TTC549 (cell line): ENCODE data around the gene RUSC1.
"Not testable (repeated sequence)": the region's sequence is repeated elsewhere in the genome, so short reads cannot be mapped to it uniquely, and the experiment has no call there.

ENCODE experiments used
- FAIRE-seq: peaks from 2 replicates; lab custom pipeline; 2012; peaks lifted over from hg19 to GRCh38; lab: Jason Lieb, UNC

RUSC1 gene

GRCh38 chr1:155320661-155321617 lies at the start of gene RUSC1:
Gene RUSC1, plus strand, starts transcription at chr1:155320894. Its CDS starts 880 bp downstream, at chr1:155321774.
- FAIRE-seq, result no peak

DNA sequence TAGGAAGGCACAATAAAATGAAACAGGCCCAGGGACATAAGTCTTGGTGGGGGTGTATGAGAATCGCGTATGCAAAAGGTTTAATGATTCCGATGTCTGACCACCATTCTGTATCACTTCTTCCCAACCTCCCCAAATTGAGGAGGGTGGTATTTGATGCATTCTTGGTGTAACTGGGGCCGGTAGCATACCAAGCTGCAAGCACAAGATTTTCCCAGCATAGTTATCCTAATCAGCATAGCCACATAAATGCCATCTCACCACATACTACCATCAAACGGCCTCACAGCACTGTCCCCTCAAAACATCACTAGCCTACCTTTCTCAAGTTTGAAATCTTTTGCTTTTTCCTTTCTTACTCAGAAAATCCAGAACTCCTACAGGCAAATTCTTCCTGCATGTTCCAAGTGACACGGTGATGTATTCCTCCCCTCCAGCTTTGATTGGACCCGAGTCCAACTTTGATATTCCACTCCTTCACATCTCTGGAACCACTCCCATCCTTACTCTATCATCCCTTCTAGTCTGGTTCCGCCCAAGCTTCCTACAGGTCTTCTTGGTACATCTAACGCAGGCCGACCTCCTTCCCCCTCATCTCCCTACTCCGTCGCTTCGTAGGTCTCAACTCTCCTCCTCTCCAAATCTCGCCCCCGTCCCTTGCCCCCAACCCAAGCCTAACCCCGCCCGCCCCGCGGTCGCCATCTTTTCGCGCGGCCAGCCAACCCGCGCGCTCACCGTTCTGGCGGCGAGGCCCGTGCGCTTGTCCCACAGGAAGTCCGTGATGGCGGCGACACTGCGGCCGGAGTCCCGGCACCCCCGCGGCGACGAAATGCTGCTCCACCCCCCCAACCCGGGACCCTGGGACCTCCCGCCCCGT lies 48.0 kb upstream of the RUSC1 start:
- FAIRE-seq, result no peak

- peak; percentile 92 for FAIRE-seq
Measured at GRCh38 chr1:155273343-155274245, 47.1 kb upstream of the RUSC1 start, which contains the start of gene CLK2. Gene CLK2, minus strand, starts transcription at chr1:155273504. Its CDS starts 2,527 bp downstream, at chr1:155270977.

DNA sequence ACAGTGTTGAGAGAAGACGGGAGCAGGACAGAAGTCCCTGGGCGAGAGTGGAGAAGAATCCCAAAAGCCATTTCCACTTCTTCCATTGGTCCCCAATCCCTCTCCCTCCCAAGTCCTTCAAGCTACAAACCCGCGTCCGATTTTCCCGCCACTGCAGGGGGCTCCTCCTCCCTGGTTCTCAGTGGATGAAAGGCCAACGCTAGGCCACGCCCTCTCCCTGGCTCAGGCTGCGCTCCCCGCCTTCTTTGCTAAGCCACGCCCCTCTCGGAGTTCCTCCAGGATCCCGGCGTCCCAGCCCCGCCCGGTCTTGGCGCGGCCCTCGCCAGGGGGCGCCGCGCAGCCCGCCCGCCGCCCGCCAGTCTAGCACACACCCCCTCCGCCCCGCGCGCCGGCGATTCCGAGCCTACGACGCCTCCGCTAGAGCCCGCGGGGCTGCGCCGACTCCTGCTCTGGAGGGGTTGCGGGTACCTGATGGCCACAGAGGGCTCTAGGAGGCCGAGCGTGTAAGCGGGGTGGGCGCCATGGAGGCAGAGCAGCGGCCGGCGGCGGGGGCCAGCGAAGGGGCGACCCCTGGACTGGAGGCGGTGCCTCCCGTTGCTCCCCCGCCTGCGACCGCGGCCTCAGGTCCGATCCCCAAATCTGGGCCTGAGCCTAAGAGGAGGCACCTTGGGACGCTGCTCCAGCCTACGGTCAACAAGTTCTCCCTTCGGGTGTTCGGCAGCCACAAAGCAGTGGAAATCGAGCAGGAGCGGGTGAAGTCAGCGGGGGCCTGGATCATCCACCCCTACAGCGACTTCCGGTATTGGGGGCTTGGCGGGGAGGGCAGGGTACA lies 43.4 kb upstream of the RUSC1 start, which contains the start of gene HCN3:
Gene HCN3, plus strand, starts transcription at position 394 of the 832 bp plus-strand sequence. Its CDS starts 128 bp downstream, at position 522.
- FAIRE-seq, result peak; percentile 74

- FAIRE-seq, result no peak
Measured at GRCh38 chr1:155277902-155278688, 42.6 kb upstream of the RUSC1 start.

- no peak for FAIRE-seq
Measured at GRCh38 chr1:155278689-155279160, 42.0 kb upstream of the RUSC1 start.

DNA sequence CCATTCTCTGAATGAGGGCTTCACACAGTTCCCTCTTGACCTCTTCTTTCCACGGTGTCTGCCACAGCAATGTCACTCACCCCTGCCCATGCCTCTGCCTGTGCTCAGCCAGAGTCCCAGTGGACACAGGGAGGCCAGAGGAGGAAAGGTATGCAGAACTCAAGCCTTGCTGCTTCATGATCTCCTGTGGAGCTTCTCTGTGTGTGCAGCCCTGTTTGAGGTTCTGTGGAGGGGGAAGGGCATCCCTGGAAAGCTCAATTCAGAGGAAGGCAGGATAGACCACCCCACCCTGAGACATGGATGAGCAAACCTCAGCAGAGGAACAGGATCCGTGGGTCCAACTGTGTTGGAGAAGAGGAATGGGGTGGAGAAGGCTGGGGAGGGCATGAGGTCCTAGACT lies 41.4 kb upstream of the RUSC1 start:
- no peak for FAIRE-seq

GRCh38 chr1:155282488-155283091 lies 38.1 kb upstream of the RUSC1 start:
- FAIRE-seq, result no peak

DNA sequence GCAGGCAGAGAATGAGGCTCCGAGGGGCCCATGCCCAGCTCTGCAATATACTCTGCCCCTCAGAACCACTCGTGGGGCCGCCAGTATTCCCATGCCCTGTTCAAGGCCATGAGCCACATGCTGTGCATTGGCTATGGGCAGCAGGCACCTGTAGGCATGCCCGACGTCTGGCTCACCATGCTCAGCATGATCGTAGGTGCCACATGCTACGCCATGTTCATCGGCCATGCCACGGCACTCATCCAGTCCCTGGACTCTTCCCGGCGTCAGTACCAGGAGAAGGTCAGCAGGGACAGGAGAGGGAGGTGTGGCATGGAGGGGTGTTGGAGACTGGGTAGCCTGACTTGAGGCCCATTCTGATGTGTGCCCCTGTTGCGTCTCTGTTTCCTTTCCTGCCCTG lies 36.2 kb upstream of the RUSC1 start:
- no peak for FAIRE-seq

GRCh38 chr1:155285063-155285462 lies 35.6 kb upstream of the RUSC1 start:
- FAIRE-seq, result no peak

DNA sequence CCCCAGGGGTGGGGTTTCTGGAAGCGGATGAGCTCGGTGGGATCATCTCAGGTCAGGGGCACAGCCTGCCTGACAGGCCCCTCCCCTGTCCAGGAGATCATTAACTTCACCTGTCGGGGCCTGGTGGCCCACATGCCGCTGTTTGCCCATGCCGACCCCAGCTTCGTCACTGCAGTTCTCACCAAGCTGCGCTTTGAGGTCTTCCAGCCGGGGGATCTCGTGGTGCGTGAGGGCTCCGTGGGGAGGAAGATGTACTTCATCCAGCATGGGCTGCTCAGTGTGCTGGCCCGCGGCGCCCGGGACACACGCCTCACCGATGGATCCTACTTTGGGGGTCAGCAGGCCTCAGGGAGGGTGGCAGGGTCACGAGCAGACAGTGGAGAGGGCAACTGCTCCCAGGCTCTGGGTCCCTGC lies 35.1 kb upstream of the RUSC1 start:
- no peak for FAIRE-seq

- no peak for FAIRE-seq
Measured at GRCh38 chr1:155286544-155286943, 34.1 kb upstream of the RUSC1 start.

- FAIRE-seq, result no peak
Measured at GRCh38 chr1:155287987-155288543, 32.6 kb upstream of the RUSC1 start.

DNA sequence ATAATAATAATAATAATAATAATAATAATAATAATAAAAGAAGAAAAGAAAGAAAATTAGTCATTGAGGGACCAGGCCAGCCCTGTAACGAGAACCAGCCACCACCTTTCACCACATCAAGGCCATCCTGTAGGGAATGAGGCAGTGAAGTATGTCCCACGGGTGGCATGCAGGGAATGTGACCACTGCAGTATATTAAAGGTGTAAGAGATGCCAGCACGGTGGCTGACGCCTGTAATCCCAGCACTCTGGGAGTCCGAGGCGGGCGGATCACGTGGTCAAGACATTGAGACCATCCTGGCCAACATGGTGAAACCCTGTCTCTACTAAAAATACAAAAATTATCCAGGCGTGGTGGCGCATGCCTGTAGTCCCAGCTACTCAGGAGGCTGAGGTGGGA lies 29.7 kb upstream of the RUSC1 start:
- FAIRE-seq, result not testable (repeated sequence)

DNA sequence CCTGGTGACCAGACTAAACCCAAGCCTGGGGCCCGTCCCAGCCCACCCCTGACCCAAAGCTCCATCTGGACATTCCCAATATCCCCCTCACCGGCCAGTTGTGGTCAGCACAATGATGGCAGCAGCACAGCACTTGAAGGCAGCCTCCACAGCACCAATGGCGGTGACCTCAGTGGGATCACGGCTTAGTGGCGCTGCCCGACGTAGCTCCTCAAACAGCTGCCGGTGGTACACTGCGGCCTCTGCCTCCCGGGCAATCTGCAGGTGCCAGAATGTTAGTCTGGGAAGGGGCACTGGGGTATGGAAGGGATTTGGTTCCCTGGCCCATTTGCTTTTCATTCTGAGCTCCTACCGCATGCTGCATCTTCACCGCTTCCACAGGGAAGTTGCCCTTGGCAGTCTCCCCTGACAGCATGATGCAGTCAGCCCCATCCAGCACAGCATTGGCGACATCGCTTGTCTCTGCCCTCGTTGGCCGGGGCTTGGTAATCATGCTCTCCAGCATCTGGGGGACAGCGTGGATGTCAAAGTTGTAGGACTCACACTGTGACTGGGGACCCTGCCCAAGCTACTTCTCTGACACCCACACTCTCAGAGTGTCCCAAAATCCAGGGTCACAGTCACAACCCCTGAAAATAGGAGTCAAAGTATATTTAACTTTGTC lies 27.5 kb upstream of the RUSC1 start:
- no peak for FAIRE-seq

DNA sequence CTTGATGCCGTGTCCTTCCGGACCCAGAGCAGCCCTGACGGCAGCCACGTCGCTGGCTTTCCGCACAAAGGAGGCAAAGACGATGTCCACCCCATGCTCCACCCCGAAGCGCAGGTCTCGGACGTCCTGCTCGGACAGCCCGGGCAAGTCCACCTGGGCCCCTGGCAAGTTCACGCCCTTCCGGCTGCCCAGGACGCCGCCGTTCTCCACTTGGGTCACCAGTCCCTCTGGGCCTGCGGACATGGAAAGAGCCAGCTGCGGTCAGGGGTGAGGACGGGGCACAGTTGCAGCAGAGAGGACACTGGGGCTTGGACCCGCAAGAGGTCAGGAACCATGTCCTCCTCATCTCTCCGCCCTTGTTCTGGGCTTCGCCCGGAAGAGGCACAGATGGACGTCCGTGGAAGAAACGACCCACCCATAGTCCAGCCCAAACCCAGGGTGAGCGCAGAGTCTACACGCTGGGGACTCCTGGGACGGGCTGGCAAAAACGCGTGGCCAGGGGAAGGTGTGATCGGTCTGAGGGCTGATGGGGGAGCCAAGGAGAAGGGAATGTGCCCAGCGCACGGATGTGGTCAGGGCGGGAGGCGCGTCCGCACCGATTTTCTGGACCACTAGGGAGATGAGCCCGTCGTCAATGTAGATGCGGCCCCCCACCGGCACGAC lies 26.0 kb upstream of the RUSC1 start:
- no peak for FAIRE-seq

DNA sequence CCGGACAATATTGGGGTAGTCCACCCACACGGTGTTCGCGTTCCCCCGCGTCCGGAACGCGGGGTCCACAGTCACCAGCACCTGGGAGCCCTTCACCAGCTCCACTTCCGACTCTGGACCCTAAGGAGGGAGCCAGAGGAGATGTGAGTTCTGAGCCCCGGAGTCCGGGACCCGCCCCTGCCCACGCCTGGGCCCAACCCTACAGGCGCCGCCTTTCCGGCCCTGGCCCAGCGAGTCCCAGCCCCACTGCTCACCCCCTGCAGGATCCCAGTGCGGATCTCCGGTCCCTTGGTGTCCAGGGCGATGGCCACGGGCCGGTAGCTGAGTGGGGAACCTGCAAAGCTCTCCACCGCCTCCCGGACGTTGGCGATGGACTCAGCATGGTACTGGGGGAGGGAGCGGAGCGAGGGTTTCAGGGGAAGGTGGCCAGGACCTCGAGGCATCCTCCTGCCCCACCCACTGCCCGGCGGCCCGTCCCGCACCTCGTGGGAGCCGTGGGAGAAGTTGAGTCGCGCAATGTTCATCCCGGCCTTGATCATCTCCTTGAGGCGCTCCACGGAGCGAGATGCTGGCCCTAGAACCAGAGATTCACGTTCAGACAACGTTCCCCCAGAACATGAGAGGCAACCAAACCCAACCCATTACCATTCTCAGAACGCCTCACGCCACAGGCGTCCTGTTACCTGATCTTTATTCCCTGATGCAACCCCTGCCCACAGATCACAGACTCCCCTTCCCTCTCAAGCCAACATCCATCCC lies 25.3 kb upstream of the RUSC1 start:
- no peak for FAIRE-seq
